Measurements from ENCODE around the gene TBC1D22B. TPM values are rescaled to one million over a fixed set of nuclear protein-coding genes. Genes with fewer than 3 reads are reported as not detected.

The TBC1D22B gene
- total and polyA plus RNA-seq, 2 of the 13 experiments (the other 11 are each of a cell fraction or from before 2014, with no cell fraction given): 9.7 to 12.9 TPM

DNA sequence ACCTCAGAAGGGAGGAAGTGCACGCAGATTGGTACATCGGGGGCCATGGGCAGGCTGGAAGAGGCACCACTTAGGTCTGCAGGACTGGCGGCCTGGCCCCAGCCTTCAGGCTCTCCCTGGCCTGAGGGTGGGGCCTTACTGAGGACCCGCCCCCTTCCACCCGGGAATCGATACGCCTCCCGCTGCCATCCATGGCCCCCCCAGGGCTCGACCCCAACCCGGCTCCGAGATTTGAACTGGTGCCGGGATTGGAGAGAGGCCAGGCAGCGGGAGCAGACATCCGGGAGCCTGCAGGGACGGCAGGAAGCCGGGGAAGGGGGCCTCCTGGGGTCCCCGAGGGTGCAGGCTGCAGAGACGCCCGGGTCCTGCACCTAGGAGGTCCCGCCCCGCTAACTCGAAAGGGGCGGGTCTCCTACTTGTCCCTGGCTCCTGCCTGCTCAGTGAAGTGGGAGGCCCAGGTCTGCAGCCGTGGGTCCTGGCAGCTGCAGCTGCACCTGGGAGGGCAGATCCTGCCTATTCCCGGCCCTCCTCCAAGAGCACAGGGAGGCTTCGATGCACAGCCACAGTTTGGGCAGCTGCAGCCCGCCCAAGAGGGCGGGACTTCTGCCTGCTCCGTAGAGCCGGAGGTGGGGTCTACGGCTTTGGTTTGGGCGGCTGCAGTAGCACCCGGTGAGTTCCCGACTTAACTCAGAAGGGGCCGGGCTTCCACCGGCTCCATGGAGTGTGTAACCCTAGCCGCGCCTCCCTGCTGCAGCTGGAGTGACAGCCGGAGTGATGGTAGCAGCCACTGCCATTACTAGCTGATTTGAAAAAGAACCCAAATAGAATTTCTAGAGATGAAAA is 35.2 kb upstream of the TBC1D22B start (continued):
- TF ChIP-seq NONO (IDR thresholded peaks at IDR 0.05) (no peak), NONO (CRISPR knock-in tag; conservative IDR thresholded peaks at IDR 0.05) (peak; percentile 60; the same call in 1 of the 2 replicates), HNF4G (IDR thresholded peaks at IDR 0.05; ENCODE audit: borderline replicate concordance, low read depth, low read length) (no peak), HNF4G (CRISPR knock-in tag; IDR thresholded peaks at IDR 0.05; ENCODE audit: borderline replicate concordance, low read depth) (no peak), YEATS2 (CRISPR knock-in tag; IDR thresholded peaks at IDR 0.05; ENCODE audit: borderline replicate concordance) (no peak; the same call in 1 of the 2 replicates), CEBPG (CRISPR knock-in tag; IDR thresholded peaks at IDR 0.05) (peak; percentile 47), MATR3 (CRISPR knock-in tag; IDR thresholded peaks at IDR 0.05) (no peak), NR2C2 (CRISPR knock-in tag; IDR thresholded peaks at IDR 0.05; ENCODE audit: borderline replicate concordance) (peak; percentile 44; the same call in 1 of the 2 replicates), ZNF558 (CRISPR knock-in tag; IDR thresholded peaks at IDR 0.05; ENCODE audit: borderline replicate concordance) (peak; percentile 40; the same call in 1 of the 2 replicates), ZNF451 (CRISPR knock-in tag; IDR thresholded peaks at IDR 0.05) (peak; percentile 95), SSRP1 (CRISPR knock-in tag; IDR thresholded peaks at IDR 0.05) (no peak), RFX3 (CRISPR knock-in tag; IDR thresholded peaks at IDR 0.05) (no peak), ADNP (CRISPR knock-in tag; IDR thresholded peaks at IDR 0.05) (0 out of 2 replicates have a peak, but pooled peaks have one; percentile 3), POLR2A (IDR thresholded peaks at IDR 0.05; ENCODE audit: insufficient read depth in 1 of 2, low read depth in 2 of 2, low read length in 2 of 2) (peak in 1 of 2 experiments; percentile 68; a peak in 3 of 4 replicates), PHF8 (CRISPR knock-in tag; IDR thresholded peaks at IDR 0.05) (peak; percentile 78), SOX5 (CRISPR knock-in tag; IDR thresholded peaks at IDR 0.05; ENCODE audit: borderline replicate concordance) (0 out of 2 replicates have a peak, but pooled peaks have one; percentile 12)
- TF ChIP-seq, protein P1, sequence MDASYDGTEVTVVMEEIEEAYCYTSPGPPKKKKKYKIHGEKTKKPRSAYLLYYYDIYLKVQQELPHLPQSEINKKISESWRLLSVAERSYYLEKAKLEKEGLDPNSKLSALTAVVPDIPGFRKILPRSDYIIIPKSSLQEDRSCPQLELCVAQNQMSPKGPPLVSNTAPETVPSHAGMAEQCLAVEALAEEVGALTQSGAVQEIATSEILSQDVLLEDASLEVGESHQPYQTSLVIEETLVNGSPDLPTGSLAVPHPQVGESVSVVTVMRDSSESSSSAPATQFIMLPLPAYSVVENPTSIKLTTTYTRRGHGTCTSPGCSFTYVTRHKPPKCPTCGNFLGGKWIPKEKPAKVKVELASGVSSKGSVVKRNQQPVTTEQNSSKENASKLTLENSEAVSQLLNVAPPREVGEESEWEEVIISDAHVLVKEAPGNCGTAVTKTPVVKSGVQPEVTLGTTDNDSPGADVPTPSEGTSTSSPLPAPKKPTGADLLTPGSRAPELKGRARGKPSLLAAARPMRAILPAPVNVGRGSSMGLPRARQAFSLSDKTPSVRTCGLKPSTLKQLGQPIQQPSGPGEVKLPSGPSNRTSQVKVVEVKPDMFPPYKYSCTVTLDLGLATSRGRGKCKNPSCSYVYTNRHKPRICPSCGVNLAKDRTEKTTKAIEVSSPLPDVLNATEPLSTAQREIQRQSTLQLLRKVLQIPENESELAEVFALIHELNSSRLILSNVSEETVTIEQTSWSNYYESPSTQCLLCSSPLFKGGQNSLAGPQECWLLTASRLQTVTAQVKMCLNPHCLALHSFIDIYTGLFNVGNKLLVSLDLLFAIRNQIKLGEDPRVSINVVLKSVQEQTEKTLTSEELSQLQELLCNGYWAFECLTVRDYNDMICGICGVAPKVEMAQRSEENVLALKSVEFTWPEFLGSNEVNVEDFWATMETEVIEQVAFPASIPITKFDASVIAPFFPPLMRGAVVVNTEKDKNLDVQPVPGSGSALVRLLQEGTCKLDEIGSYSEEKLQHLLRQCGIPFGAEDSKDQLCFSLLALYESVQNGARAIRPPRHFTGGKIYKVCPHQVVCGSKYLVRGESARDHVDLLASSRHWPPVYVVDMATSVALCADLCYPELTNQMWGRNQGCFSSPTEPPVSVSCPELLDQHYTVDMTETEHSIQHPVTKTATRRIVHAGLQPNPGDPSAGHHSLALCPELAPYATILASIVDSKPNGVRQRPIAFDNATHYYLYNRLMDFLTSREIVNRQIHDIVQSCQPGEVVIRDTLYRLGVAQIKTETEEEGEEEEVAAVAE (CRISPR knock-in tag; IDR thresholded peaks at IDR 0.05; ENCODE audit: borderline replicate concordance): peak; percentile 29; the same call in 1 of the 2 replicates
- TF ChIP-seq, protein P2, sequence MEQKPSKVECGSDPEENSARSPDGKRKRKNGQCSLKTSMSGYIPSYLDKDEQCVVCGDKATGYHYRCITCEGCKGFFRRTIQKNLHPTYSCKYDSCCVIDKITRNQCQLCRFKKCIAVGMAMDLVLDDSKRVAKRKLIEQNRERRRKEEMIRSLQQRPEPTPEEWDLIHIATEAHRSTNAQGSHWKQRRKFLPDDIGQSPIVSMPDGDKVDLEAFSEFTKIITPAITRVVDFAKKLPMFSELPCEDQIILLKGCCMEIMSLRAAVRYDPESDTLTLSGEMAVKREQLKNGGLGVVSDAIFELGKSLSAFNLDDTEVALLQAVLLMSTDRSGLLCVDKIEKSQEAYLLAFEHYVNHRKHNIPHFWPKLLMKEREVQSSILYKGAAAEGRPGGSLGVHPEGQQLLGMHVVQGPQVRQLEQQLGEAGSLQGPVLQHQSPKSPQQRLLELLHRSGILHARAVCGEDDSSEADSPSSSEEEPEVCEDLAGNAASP (CRISPR knock-in tag; IDR thresholded peaks at IDR 0.05; ENCODE audit: borderline replicate concordance): 0 out of 2 replicates have a peak, but pooled peaks have one; percentile 16
- TF ChIP-seq, protein P3, sequence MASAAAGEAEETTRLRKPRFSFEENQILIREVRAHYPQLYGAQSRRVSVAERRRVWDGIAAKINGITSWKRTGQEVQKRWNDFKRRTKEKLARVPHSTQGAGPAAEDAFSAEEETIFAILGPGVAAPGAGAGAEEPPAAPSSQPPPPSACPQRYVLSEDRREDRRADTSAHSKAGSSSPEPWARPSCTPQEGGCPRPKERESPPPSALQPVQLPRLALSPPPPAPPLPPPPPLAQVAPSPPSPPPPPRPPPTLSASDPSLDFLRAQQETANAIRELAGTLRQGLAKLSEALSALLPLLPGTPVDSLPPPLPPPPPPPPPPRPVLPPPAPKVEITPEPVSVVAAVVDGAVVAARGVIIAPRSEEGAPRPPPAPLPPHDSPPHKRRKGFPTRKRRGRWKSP (CRISPR knock-in tag; IDR thresholded peaks at IDR 0.05): no peak; the same call in 1 of the 2 replicates
- TF ChIP-seq, protein P4, sequence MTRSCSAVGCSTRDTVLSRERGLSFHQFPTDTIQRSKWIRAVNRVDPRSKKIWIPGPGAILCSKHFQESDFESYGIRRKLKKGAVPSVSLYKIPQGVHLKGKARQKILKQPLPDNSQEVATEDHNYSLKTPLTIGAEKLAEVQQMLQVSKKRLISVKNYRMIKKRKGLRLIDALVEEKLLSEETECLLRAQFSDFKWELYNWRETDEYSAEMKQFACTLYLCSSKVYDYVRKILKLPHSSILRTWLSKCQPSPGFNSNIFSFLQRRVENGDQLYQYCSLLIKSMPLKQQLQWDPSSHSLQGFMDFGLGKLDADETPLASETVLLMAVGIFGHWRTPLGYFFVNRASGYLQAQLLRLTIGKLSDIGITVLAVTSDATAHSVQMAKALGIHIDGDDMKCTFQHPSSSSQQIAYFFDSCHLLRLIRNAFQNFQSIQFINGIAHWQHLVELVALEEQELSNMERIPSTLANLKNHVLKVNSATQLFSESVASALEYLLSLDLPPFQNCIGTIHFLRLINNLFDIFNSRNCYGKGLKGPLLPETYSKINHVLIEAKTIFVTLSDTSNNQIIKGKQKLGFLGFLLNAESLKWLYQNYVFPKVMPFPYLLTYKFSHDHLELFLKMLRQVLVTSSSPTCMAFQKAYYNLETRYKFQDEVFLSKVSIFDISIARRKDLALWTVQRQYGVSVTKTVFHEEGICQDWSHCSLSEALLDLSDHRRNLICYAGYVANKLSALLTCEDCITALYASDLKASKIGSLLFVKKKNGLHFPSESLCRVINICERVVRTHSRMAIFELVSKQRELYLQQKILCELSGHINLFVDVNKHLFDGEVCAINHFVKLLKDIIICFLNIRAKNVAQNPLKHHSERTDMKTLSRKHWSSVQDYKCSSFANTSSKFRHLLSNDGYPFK (CRISPR knock-in tag; IDR thresholded peaks at IDR 0.05; ENCODE audit: borderline replicate concordance): peak; percentile 65; the same call in 1 of the 2 replicates

Data from HepG2 (cell line).